ENCODE data around the gene SFMBT2.
"Not testable (repeated sequence)": the region's sequence is repeated elsewhere in the genome, so short reads cannot be mapped to it uniquely, and the experiment has no call there.

SFMBT2 gene

GRCh38 chr10:7397049-7398035 lies 13.5 kb downstream of the SFMBT2 start:
- Histone ChIP-seq H3K36me3 (ENCODE audit: control insufficient read depth, insufficient read depth, low read length) (no peaks in the 10 kb centered on the region), H3K4me3 (replicated peaks; ENCODE audit: low read depth, low read length) (no peak overlapping the region), H3K27me3 (replicated peaks; ENCODE audit: control insufficient read depth, insufficient read depth, low read length) (no peaks in the 10 kb centered on the region)
- DNase-seq (ENCODE audit: extremely low read depth, insufficient read length), result no peak
- no peak for TF ChIP-seq CTCF (IDR thresholded peaks at IDR 0.05; ENCODE audit: insufficient read depth, low read length, poor library complexity, severe bottlenecking)

DNA sequence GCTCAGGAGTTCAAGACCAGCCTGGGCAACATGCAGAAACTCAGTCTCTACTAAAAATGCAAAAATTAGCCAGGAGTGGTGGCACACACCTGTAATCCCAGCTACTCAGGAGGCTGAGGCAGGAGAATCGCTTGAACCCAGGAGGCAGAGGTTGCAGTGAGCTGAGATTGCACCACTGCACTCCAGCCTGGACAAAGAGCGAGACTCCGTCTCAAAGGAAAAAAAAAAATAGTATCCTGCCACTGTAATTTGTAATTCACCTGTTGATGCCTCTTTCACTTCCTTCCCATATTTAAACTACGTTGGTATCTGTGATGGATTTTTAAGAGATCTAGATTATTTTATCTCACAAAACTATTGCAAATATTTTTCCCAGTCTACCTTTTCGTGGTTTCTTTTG lies 18.5 kb downstream of the SFMBT2 start:
- H3K4me3 ChIP-seq (replicated peaks; ENCODE audit: low read depth, low read length); H3K36me3 ChIP-seq (ENCODE audit: control insufficient read depth, insufficient read depth, low read length); H3K27me3 ChIP-seq (replicated peaks; ENCODE audit: control insufficient read depth, insufficient read depth, low read length); DNase-seq (ENCODE audit: extremely low read depth, insufficient read length): not testable (repeated sequence)

DNA sequence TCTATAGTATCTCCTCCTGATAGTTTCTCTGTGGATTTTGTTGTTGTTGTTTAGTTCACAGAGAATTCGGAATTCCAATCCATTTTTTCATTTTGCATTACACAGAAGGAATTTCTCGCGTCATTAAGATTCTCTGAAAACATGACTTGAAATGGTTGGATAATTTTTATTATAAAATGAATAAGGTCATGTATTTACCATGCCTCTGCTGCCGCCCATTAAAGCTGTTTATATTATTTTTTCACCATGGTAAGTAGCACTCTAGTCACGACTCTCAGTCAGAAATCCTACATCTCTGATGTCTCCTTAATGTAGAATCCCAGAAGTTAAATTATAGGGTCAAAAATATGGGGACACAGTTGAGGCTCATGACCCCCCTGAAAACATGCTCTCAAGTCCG lies 19.1 kb downstream of the SFMBT2 start:
- no peak for TF ChIP-seq CTCF (IDR thresholded peaks at IDR 0.05; ENCODE audit: insufficient read depth, low read length, poor library complexity, severe bottlenecking)
- DNase-seq (ENCODE audit: extremely low read depth, insufficient read length), result no peak
- Histone ChIP-seq H3K27me3 (replicated peaks; ENCODE audit: control insufficient read depth, insufficient read depth, low read length) (no peaks in the 10 kb centered on the region), H3K4me3 (replicated peaks; ENCODE audit: low read depth, low read length) (no peak overlapping the region), H3K36me3 (ENCODE audit: control insufficient read depth, insufficient read depth, low read length) (no peaks in the 10 kb centered on the region)

- not testable (repeated sequence) for DNase-seq (ENCODE audit: extremely low read depth, insufficient read length); H3K4me3 ChIP-seq (replicated peaks; ENCODE audit: low read depth, low read length); H3K27me3 ChIP-seq (replicated peaks; ENCODE audit: control insufficient read depth, insufficient read depth, low read length); H3K36me3 ChIP-seq (ENCODE audit: control insufficient read depth, insufficient read depth, low read length)
Observed at GRCh38 chr10:7390689-7391110, 20.1 kb downstream of the SFMBT2 start.

- TF ChIP-seq CTCF (IDR thresholded peaks at IDR 0.05; ENCODE audit: insufficient read depth, low read length, poor library complexity, severe bottlenecking), result no peak
- Histone ChIP-seq H3K36me3 (ENCODE audit: control insufficient read depth, insufficient read depth, low read length) (no peaks in the 10 kb centered on the region), H3K27me3 (replicated peaks; ENCODE audit: control insufficient read depth, insufficient read depth, low read length) (no peaks in the 10 kb centered on the region), H3K4me3 (replicated peaks; ENCODE audit: low read depth, low read length) (no peak overlapping the region)
- no peak for DNase-seq (ENCODE audit: extremely low read depth, insufficient read length)
Observed at GRCh38 chr10:7389844-7390243, 21.0 kb downstream of the SFMBT2 start.

- no peak for DNase-seq (ENCODE audit: extremely low read depth, insufficient read length)
- no peak for TF ChIP-seq CTCF (IDR thresholded peaks at IDR 0.05; ENCODE audit: insufficient read depth, low read length, poor library complexity, severe bottlenecking)
- Histone ChIP-seq H3K4me3 (replicated peaks; ENCODE audit: low read depth, low read length) (no peak overlapping the region), H3K27me3 (replicated peaks; ENCODE audit: control insufficient read depth, insufficient read depth, low read length) (no peaks in the 10 kb centered on the region), H3K36me3 (ENCODE audit: control insufficient read depth, insufficient read depth, low read length) (no peaks in the 10 kb centered on the region)
Observed at GRCh38 chr10:7389346-7389745, 21.5 kb downstream of the SFMBT2 start.

Data from GM06990 (cell line).